Motor neuron (in vitro differentiated cells): ENCODE measurements around the gene DICER1. TPM values are rescaled to one million over a fixed set of nuclear protein-coding genes. Genes with fewer than 3 reads are reported as not detected.
A peak's percentile ranks its signal among the peaks of the same experiment; 100 is the strongest.

Experiments used
- ATAC-seq, 8 experiments: fragments of 200-7000 bp; cut with Tn5 transposase; replicated peaks in 6 of 8; 2 replicates each; pipeline ENCODE4 v1.8.0; 2021; ENCODE audit warnings: mild to moderate bottlenecking in 8 of 8, moderate library complexity in 8 of 8
- H3K27ac ChIP-seq, 2 donors: fragments of 250-450 bp; sonication (Bioruptor Pico); 2 replicates each; pipeline ENCODE4 v1.9.0; 2021; ENCODE audit warnings: antibody characterized with exemption in 2 of 2, mild to moderate bottlenecking in 2 of 2, moderate library complexity in 1 of 2
- H3K4me1 ChIP-seq, 2 donors: fragments of 250-450 bp; sonication (Bioruptor Pico); replicated peaks in 1 of 2; 2 replicates each; pipeline ENCODE4 v1.6.1; 2021; ENCODE audit warnings: antibody characterized with exemption in 2 of 2, mild to moderate bottlenecking in 2 of 2, moderate library complexity in 1 of 2
- H3K4me3 ChIP-seq, 5 donors: fragments of 250-450 bp; sonication (Bioruptor Pico); 2 replicates each; pipeline ENCODE4 v1.9.0; 2021; ENCODE audit warnings: antibody characterized with exemption in 5 of 5, mild to moderate bottlenecking in 5 of 5, moderate library complexity in 4 of 5
- WGBS, 10 experiments: fragments of 450-650 bp; shearing (Covaris generic); methylation state at CpG; one replicate each; pipeline ENCODE4 v1.0.0; 2022; 5-methylcytosine and 5-hydroxymethylcytosine counted together
- in situ Hi-C, 9 experiments: fragments of 400-800 bp; cut with MboI; loops; one replicate each; pipeline ENCODE4 v1.15.0; 2021; ENCODE audit warnings: low sequenced_read_pairs in 9 of 9, low pct_unique_long_range_greater_than_20kb in 2 of 9; ENCODE audit not compliant: unreplicated experiment in 9 of 9
- total RNA-seq, 8 experiments: library from RNA; unstranded; fragments of 300-600 nt; gene quantifications; 2 replicates each; pipeline versions ENCODE4 v1.2.3 to v1.2.4, GENCODE V29; 2022

Gene DICER1
- total RNA-seq, 8 experiments from 2014 or later = 20.6 to 70.1 (median 51.4) TPM

GRCh38 chr14:95125221-95125620 lies 32.1 kb downstream of the DICER1 start:
- Histone ChIP-seq H3K27ac (no peak overlapping the region), H3K4me3 (no peak overlapping the region), H3K4me1 (peaks cover 0 to 4% of the 10 kb centered on the region in 2 donors)
- WGBS, 10 experiments = 55 to 57% methylated on average over 1 to 2 of the region's 3 CpGs; no CpG with 5 or more reads in 8 of the 10 experiments
- ATAC-seq = no peak
- in situ Hi-C loops = loop anchor here in 2 of 9 experiments (25.0 kb wide), 2 partner anchors 287 to 412 kb away; partner anchors contain the start of gene GLRX5 (in 1 of the 2)

- Histone ChIP-seq H3K4me3 (no peak overlapping the region), H3K4me1 (peaks cover 8 to 12% of the 10 kb centered on the region in 2 donors), H3K27ac (no peak overlapping the region)
- in situ Hi-C loops = loop anchor here in 2 of 9 experiments (25.0 kb wide), 2 partner anchors 313 to 437 kb away; no protein-coding TSS in a partner anchor
- ATAC-seq = no peak
- 91 to 100% (median 97%) methylated on average over 1 to 9 of the region's 9 CpGs for WGBS, 10 experiments
Measured at GRCh38 chr14:95123891-95124579, 33.3 kb downstream of the DICER1 start.

- in situ Hi-C loops = loop anchor here in 2 of 9 experiments (25.0 kb wide), 2 partner anchors 315 to 435 kb away; no protein-coding TSS in a partner anchor
- H3K27ac ChIP-seq = no peak overlapping the region
- H3K4me3 ChIP-seq = no peak overlapping the region
- H3K4me1 ChIP-seq = peaks cover 8 to 14% of the 10 kb centered on the region in 2 donors
- WGBS, 10 experiments = 92 to 100% (median 98%) methylated on average over 2 to 12 of the region's 12 CpGs
- ATAC-seq = no peak
Measured at GRCh38 chr14:95122621-95122945, 34.7 kb downstream of the DICER1 start.

GRCh38 chr14:95121911-95122620 lies 35.3 kb downstream of the DICER1 start:
- in situ Hi-C loops = loop anchor here in 2 of 9 experiments (25.0 kb wide), 2 partner anchors 315 to 435 kb away; no protein-coding TSS in a partner anchor
- no peak overlapping the region for H3K4me3 ChIP-seq
- peaks cover 8 to 14% of the 10 kb centered on the region in 2 donors for H3K4me1 ChIP-seq
- ATAC-seq = no peak
- no peak overlapping the region for H3K27ac ChIP-seq
- 90 to 100% (median 96%) methylated on average over 1 to 6 of the region's 6 CpGs; no CpG with 5 or more reads in 1 of the 10 experiments for WGBS, 10 experiments

GRCh38 chr14:95119336-95119735 lies 38.0 kb downstream of the DICER1 start:
- peak in 4 of 8 experiments; percentile 48 to 71 (median 53) for ATAC-seq
- in situ Hi-C loops = loop anchor here in 2 of 9 experiments (25.0 kb wide), 2 partner anchors 318 to 432 kb away; no protein-coding TSS in a partner anchor
- WGBS, 10 experiments = 0 to 92% (median 71%) methylated on average over 1 of the region's 1 CpG; no CpG with 5 or more reads in 5 of the 10 experiments

GRCh38 chr14:95117937-95118721 lies 39.2 kb downstream of the DICER1 start:
- in situ Hi-C loops = loop anchor here in 2 of 9 experiments (25.0 kb wide), 2 partner anchors 319 to 431 kb away; no protein-coding TSS in a partner anchor
- WGBS, 10 experiments = 76 to 98% (median 92%) methylated on average over 4 to 12 of the region's 14 CpGs
- H3K4me3 ChIP-seq = no peak overlapping the region
- H3K4me1 ChIP-seq = peaks cover 8 to 10% of the 10 kb centered on the region in 2 donors
- no peak overlapping the region for H3K27ac ChIP-seq
- ATAC-seq = peak in 2 of 8 experiments; percentile 28 to 37

More at GRCh38 chr14:95119336-95119735, 38.0 kb downstream of the DICER1 start:
- Histone ChIP-seq H3K4me3 (no peak overlapping the region), H3K27ac (no peak overlapping the region), H3K4me1 (peaks cover 8 to 10% of the 10 kb centered on the region in 2 donors)

- Histone ChIP-seq H3K4me1 (no peaks in the 10 kb centered on the region), H3K4me3 (no peak overlapping the region), H3K27ac (no peak overlapping the region)
- in situ Hi-C loops = loop anchor here in 2 of 9 experiments (25.0 kb wide), 2 partner anchors 324 to 426 kb away; no protein-coding TSS in a partner anchor
- 83 to 100% (median 100%) methylated on average over 1 to 4 of the region's 4 CpGs; no CpG with 5 or more reads in 2 of the 10 experiments for WGBS, 10 experiments
- peak in 1 of 8 experiments; percentile 23 for ATAC-seq
Measured at GRCh38 chr14:95113476-95113875, 43.9 kb downstream of the DICER1 start.

- no peak for ATAC-seq
- no peak overlapping the region for H3K27ac ChIP-seq
- H3K4me3 ChIP-seq = no peak overlapping the region
- 77 to 100% (median 91%) methylated on average over 1 to 2 of the region's 2 CpGs; no CpG with 5 or more reads in 1 of the 10 experiments for WGBS, 10 experiments
- in situ Hi-C loops = loop anchor here in 2 of 9 experiments (25.0 kb wide), 2 partner anchors 326 to 424 kb away; no protein-coding TSS in a partner anchor
- no peaks in the 10 kb centered on the region for H3K4me1 ChIP-seq
Measured at GRCh38 chr14:95111507-95112164, 45.7 kb downstream of the DICER1 start.

- 90 to 100% (median 96%) methylated on average over 1 to 8 of the region's 8 CpGs; no CpG with 5 or more reads in 4 of the 10 experiments for WGBS, 10 experiments
- Histone ChIP-seq H3K4me3 (no peak overlapping the region), H3K4me1 (no peaks in the 10 kb centered on the region), H3K27ac (no peak overlapping the region)
- no peak for ATAC-seq
- in situ Hi-C loops = loop anchor here in 2 of 9 experiments (25.0 kb wide), 2 partner anchors 327 to 423 kb away; no protein-coding TSS in a partner anchor
Measured at GRCh38 chr14:95110178-95110577, 47.2 kb downstream of the DICER1 start.

- in situ Hi-C loops = loop anchor here in 3 of 9 experiments (10.0 to 25.0 kb wide), 3 partner anchors 330 to 423 kb away; no protein-coding TSS in a partner anchor
- WGBS, 10 experiments = 79 to 100% (median 98%) methylated on average over 2 to 4 of the region's 4 CpGs
- Histone ChIP-seq H3K4me3 (no peak overlapping the region), H3K4me1 (no peaks in the 10 kb centered on the region), H3K27ac (no peak overlapping the region)
- no peak for ATAC-seq
Measured at GRCh38 chr14:95107711-95108110, 49.6 kb downstream of the DICER1 start.

GRCh38 chr14:95106971-95107370 lies 50.4 kb downstream of the DICER1 start:
- ATAC-seq = no peak
- in situ Hi-C loops = loop anchor here in 3 of 9 experiments (10.0 to 25.0 kb wide), 3 partner anchors 330 to 422 kb away; no protein-coding TSS in a partner anchor
- Histone ChIP-seq H3K4me1 (no peaks in the 10 kb centered on the region), H3K27ac (no peak overlapping the region), H3K4me3 (no peak overlapping the region)
- 66 to 100% (median 88%) methylated on average over 1 to 5 of the region's 7 CpGs for WGBS, 10 experiments
